ENCODE data around the gene CAST.

Gene CAST

DNA sequence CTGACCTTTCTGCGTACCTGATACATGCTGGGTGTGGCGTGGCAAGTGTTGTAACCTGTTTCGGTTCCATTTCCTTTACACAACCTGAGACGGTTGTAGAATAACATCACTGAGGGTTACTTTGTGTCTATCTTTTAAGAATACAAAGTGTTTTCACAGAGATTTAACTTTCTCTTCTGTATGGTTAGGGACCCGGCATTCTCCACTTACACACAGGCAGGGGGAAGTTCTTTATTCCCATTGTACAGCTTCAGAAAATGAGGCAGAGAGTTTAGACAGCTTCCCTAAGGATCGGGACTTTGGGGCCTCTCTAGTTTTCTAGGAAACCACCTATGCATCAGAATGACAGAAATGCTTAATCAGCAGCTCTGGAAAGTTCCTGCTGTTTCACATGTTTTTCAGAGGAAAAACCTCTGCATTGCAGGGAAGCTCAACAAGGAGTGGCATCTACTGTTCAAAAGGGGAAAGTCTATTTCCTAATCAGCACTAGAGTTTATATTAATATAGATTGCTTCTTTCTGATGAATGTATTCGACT, 41.3 kb downstream of the CAST start:
- TF ChIP-seq SIN3A (IDR thresholded peaks at IDR 0.05; ENCODE audit: borderline replicate concordance, insufficient read depth, low read length) (no peak), TAF1 (IDR thresholded peaks at IDR 0.05; ENCODE audit: borderline replicate concordance, insufficient read depth, low read length) (0 out of 2 replicates have a peak, but pooled peaks have one; percentile 10), POLR2AphosphoS5 (IDR thresholded peaks at IDR 0.05; ENCODE audit: low read depth, low read length) (no peak), FOXP2 (optimal IDR thresholded peaks at IDR 0.05; ENCODE audit: borderline replicate concordance, extremely low read depth, extremely low read length, insufficient read depth) (no peak)
- TF ChIP-seq, protein P1, sequence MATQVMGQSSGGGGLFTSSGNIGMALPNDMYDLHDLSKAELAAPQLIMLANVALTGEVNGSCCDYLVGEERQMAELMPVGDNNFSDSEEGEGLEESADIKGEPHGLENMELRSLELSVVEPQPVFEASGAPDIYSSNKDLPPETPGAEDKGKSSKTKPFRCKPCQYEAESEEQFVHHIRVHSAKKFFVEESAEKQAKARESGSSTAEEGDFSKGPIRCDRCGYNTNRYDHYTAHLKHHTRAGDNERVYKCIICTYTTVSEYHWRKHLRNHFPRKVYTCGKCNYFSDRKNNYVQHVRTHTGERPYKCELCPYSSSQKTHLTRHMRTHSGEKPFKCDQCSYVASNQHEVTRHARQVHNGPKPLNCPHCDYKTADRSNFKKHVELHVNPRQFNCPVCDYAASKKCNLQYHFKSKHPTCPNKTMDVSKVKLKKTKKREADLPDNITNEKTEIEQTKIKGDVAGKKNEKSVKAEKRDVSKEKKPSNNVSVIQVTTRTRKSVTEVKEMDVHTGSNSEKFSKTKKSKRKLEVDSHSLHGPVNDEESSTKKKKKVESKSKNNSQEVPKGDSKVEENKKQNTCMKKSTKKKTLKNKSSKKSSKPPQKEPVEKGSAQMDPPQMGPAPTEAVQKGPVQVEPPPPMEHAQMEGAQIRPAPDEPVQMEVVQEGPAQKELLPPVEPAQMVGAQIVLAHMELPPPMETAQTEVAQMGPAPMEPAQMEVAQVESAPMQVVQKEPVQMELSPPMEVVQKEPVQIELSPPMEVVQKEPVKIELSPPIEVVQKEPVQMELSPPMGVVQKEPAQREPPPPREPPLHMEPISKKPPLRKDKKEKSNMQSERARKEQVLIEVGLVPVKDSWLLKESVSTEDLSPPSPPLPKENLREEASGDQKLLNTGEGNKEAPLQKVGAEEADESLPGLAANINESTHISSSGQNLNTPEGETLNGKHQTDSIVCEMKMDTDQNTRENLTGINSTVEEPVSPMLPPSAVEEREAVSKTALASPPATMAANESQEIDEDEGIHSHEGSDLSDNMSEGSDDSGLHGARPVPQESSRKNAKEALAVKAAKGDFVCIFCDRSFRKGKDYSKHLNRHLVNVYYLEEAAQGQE (IDR thresholded peaks at IDR 0.05; ENCODE audit: insufficient read depth in 1 of 2, low read depth in 2 of 2, low read length in 2 of 2) = peak in 1 of 2 experiments; percentile 0; a peak in 1 of 4 replicates

DNA sequence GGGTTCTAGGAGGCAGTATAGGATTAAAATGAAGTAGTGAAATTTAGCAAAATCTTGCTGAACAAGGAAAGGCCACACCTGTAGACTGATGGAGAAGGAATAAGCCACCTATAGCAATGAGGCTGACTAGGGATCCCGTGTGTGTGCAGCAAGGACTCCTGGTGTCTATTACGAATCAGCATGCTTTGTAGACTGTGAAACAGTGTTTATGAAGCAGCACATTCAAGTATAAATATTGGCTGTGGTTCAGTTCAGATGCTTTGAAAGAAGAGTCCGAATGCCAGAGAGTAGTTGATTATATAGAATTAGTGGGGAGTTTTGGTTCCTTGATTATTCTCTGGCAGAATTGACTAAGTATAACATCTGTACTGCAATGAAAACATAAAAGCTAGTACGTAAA, 41.8 kb downstream of the CAST start:
- no peak for TF ChIP-seq POLR2AphosphoS5 (IDR thresholded peaks at IDR 0.05; ENCODE audit: low read depth, low read length)
- TF ChIP-seq TAF1 (IDR thresholded peaks at IDR 0.05; ENCODE audit: borderline replicate concordance, insufficient read depth, low read length) = no peak
- TF ChIP-seq, protein P1 (IDR thresholded peaks at IDR 0.05; ENCODE audit: insufficient read depth in 1 of 2, low read depth in 2 of 2, low read length in 2 of 2) = no peak

DNA sequence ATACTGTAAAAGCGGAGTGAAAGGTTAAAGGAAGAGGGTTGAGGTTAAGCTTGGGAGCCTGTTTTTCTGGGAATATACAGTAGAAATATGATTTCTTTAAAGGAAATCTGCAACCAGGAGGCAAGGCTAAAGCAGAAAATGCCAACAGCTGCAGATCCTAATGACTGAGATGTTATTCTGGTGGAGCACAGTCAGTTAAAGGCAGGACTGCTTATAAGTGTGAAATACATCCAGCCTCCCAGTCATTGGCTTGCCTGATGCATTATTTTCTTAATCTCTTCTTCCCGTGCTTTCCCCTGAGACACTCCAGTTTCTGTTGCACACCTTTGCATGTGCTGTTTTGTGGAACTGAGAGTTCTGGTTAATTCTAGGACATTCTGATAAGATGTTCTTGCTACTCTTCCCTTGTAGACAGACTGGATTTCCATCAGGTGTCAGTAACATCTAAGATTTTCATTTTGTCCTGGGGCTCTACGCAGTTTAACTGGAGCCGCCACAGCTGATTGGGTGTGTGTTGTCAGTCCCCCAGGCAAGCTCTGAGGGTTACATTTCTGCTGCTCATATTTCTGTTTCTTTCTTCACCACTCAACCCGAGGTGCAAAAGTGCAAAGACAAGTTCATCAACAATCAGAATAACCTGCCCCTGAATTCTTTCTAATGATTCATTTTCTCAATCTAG, 44.4 kb downstream of the CAST start:
- TF ChIP-seq POLR2AphosphoS5 (IDR thresholded peaks at IDR 0.05; ENCODE audit: low read depth, low read length) (no peak), TAF1 (IDR thresholded peaks at IDR 0.05; ENCODE audit: borderline replicate concordance, insufficient read depth, low read length) (no peak), SIN3A (IDR thresholded peaks at IDR 0.05; ENCODE audit: borderline replicate concordance, insufficient read depth, low read length) (no peak), FOXP2 (optimal IDR thresholded peaks at IDR 0.05; ENCODE audit: borderline replicate concordance, extremely low read depth, extremely low read length, insufficient read depth) (no peak)
- TF ChIP-seq, protein P1 (IDR thresholded peaks at IDR 0.05; ENCODE audit: insufficient read depth in 1 of 2, low read depth in 2 of 2, low read length in 2 of 2) = no peak

DNA sequence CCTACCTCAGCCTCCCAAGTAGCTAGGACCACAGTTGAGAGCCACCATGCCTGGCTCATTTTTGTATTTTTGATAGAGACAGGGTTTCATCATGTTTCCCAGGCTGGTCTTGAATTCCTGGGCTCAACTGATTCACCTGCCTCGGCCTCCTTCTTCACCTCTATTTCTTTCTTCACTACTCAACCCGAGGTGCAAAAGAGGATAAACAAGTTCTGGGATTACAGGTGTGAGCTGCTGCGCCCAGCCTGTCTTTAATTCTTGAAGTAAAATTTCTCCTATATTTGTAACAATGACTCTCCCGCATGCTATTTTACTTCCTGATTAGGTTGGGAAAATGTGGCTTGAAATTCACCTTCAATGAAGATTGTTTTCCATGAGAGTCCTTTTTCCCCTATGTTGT, 46.4 kb downstream of the CAST start:
- TF ChIP-seq FOXP2 (optimal IDR thresholded peaks at IDR 0.05; ENCODE audit: borderline replicate concordance, extremely low read depth, extremely low read length, insufficient read depth) = no peak
- TF ChIP-seq, protein P1 (IDR thresholded peaks at IDR 0.05; ENCODE audit: insufficient read depth in 1 of 2, low read depth in 2 of 2, low read length in 2 of 2) = no peak
- TF ChIP-seq SIN3A (IDR thresholded peaks at IDR 0.05; ENCODE audit: borderline replicate concordance, insufficient read depth, low read length) = no peak
- no peak for TF ChIP-seq TAF1 (IDR thresholded peaks at IDR 0.05; ENCODE audit: borderline replicate concordance, insufficient read depth, low read length)
- TF ChIP-seq POLR2AphosphoS5 (IDR thresholded peaks at IDR 0.05; ENCODE audit: low read depth, low read length) = no peak

Data from PFSK-1 (cell line).